GM12864 (cell line): ENCODE measurements around the gene SEC61A1.

Source experiments
- DNase-seq: peaks from one replicate; pipeline ENCODE4 v3.0.0-alpha.2; 2011; ENCODE audit warnings: low read depth
- H3K4me3 ChIP-seq: 2 replicates; pipeline ENCODE4 v1.5.1; 2011; ENCODE audit warnings: mild to moderate bottlenecking, low read depth, low read length, control low read depth
- CTCF ChIP-seq: IDR thresholded peaks from 2 replicates; pipeline ENCODE4 v1.5.1; 2011; ENCODE audit warnings: low read depth, mild to moderate bottlenecking, moderate library complexity, low read length, control low read depth, inconsistent platforms; ENCODE audit errors: missing control alignments

The SEC61A1 gene

GRCh38 chr3:128094295-128095151, 42.3 kb downstream of the SEC61A1 start:
- H3K4me3 ChIP-seq: no peak overlapping the region
- TF ChIP-seq CTCF: no peak
- no peak for DNase-seq

- H3K4me3 ChIP-seq: no peak overlapping the region
- TF ChIP-seq CTCF: peak; percentile 94
- DNase-seq: no peak
These were observed 43.0 kb downstream of the SEC61A1 start for GRCh38 chr3:128095222-128095703.

GRCh38 chr3:128098234-128098633, 46.0 kb downstream of the SEC61A1 start:
- no peak for TF ChIP-seq CTCF
- no peak for DNase-seq
- no peak overlapping the region for H3K4me3 ChIP-seq

- H3K4me3 ChIP-seq: no peak overlapping the region
- TF ChIP-seq CTCF: no peak
- no peak for DNase-seq
These were observed 47.9 kb downstream of the SEC61A1 start for GRCh38 chr3:128100161-128100560.

- no peak for TF ChIP-seq CTCF
- no peak for DNase-seq
These were observed 48.4 kb downstream of the SEC61A1 start for GRCh38 chr3:128100638-128101037.

GRCh38 chr3:128103136-128103676, 51.0 kb downstream of the SEC61A1 start:
- no peak for TF ChIP-seq CTCF
- no peak overlapping the region for H3K4me3 ChIP-seq
- DNase-seq: no peak

More at GRCh38 chr3:128100638-128101037, 48.4 kb downstream of the SEC61A1 start:
- H3K4me3 ChIP-seq: no peak overlapping the region
